Right kidney (tissue), 1 donor: Measurements from ENCODE around the gene VENTX.

ENCODE experiments used
- DNase-seq: peaks from one replicate; pipeline ENCODE4 v3.0.0-alpha.2; 2016

VENTX gene

GRCh38 chr10:133235265-133235855 is 2.3 kb upstream of the VENTX start:
- no peak for DNase-seq

- no peak for DNase-seq
Observed at GRCh38 chr10:133235932-133236331, 1.7 kb upstream of the VENTX start.

GRCh38 chr10:133236401-133237240 is 1.0 kb upstream of the VENTX start:
- DNase-seq: no peak

GRCh38 chr10:133237241-133237587 is 441 bp upstream of the VENTX start:
- no peak for DNase-seq

- DNase-seq: no peak
Observed at GRCh38 chr10:133238466-133238804, 780 bp downstream of the VENTX start.

GRCh38 chr10:133239990-133240389 is 2.3 kb downstream of the VENTX start:
- DNase-seq: no peak

GRCh38 chr10:133241501-133242205 is 4.0 kb downstream of the VENTX start:
- DNase-seq: no peak

- no peak for DNase-seq
Observed at GRCh38 chr10:133242611-133243356, 5.1 kb downstream of the VENTX start.

GRCh38 chr10:133243593-133243992 is 5.9 kb downstream of the VENTX start:
- DNase-seq: no peak

GRCh38 chr10:133245439-133246235 is 8.0 kb downstream of the VENTX start:
- DNase-seq: no peak

GRCh38 chr10:133246236-133246626 is 8.6 kb downstream of the VENTX start:
- DNase-seq: no peak

GRCh38 chr10:133247681-133248333 is 10.2 kb downstream of the VENTX start:
- no peak for DNase-seq

GRCh38 chr10:133248334-133248715 is 10.7 kb downstream of the VENTX start:
- no peak for DNase-seq

GRCh38 chr10:133249094-133249780 is 11.6 kb downstream of the VENTX start:
- no peak for DNase-seq

GRCh38 chr10:133249975-133250754 is 12.5 kb downstream of the VENTX start:
- DNase-seq: no peak

- DNase-seq: no peak
Observed at GRCh38 chr10:133251388-133252222, 13.9 kb downstream of the VENTX start.

- DNase-seq: no peak
Observed at GRCh38 chr10:133252223-133252552, 14.5 kb downstream of the VENTX start.

- DNase-seq: no peak
Observed at GRCh38 chr10:133253361-133253955, 15.8 kb downstream of the VENTX start.
